ENCODE results near the gene ZC3HAV1. TPM values are rescaled to one million over a fixed set of nuclear protein-coding genes. Genes with fewer than 3 reads are reported as not detected.

Gene ZC3HAV1
- polyA plus RNA-seq, 1 donor (not counting 4 experiments of a cell fraction or from before 2014, with no cell fraction given): 31.7 TPM

DNA sequence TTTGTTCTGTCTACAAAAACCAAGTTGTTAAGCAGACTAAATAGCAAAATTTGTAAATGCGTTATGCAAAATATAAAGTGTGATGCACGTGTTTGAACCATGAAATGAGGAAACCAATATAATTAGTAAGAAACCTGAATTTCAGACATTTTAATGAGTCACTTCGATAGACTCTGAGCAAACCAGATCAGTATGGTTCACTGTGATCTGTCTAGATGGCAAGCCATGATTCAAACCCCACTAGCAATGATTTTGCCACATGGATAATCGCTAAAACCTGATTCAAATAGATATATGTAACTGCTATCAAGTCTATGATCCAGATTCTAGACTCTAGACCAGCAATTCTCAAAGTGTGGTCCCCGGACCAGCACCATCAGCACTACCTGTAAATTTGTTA lies 24.8 kb downstream of the ZC3HAV1 start:
- no peaks in the 10 kb centered on the region for H3K9me3 ChIP-seq (ENCODE audit: control insufficient read depth, low read depth, low read length)
- H3K4me3 ChIP-seq (ENCODE audit: control insufficient read depth in 2 of 3, extremely low read depth in 1 of 3, insufficient read depth in 2 of 3, low read depth in 1 of 3, low read length in 3 of 3): no peak overlapping the region
- H3K79me2 ChIP-seq (ENCODE audit: control insufficient read depth, insufficient read depth, low read length): peaks cover 36% of the 10 kb centered on the region
- no peaks in the 10 kb centered on the region for H3K9me1 ChIP-seq (ENCODE audit: control insufficient read depth, extremely low read depth, insufficient read depth, low read length)
- no peak overlapping the region for H3K4me2 ChIP-seq (ENCODE audit: control insufficient read depth, extremely low read depth, insufficient read depth, low read depth, low read length)
- DNase-seq (ENCODE audit: low read depth, low spot score) (no peak), FAIRE-seq (no peak)
- no peaks in the 10 kb centered on the region for H3K27me3 ChIP-seq (ENCODE audit: control insufficient read depth, extremely low read depth, insufficient read depth, low read length)
- dilution Hi-C loops (cut with MboI; ENCODE audit: extremely low pct_ligation_motif_present, low sequenced_read_pairs): no loop called here
- no peaks in the 10 kb centered on the region for H3K4me1 ChIP-seq (ENCODE audit: control insufficient read depth, extremely low read depth, insufficient read depth, low read length)
- H3K36me3 ChIP-seq (ENCODE audit: control insufficient read depth in 2 of 2, extremely low read depth in 1 of 2, insufficient read depth in 2 of 2, low read length in 2 of 2): peaks cover 20 to 47% of the 10 kb centered on the region in 2 experiments
- no peak overlapping the region for H3K9ac ChIP-seq (ENCODE audit: control insufficient read depth, extremely low read depth, insufficient read depth, low read length)
- TF ChIP-seq, protein P1, sequence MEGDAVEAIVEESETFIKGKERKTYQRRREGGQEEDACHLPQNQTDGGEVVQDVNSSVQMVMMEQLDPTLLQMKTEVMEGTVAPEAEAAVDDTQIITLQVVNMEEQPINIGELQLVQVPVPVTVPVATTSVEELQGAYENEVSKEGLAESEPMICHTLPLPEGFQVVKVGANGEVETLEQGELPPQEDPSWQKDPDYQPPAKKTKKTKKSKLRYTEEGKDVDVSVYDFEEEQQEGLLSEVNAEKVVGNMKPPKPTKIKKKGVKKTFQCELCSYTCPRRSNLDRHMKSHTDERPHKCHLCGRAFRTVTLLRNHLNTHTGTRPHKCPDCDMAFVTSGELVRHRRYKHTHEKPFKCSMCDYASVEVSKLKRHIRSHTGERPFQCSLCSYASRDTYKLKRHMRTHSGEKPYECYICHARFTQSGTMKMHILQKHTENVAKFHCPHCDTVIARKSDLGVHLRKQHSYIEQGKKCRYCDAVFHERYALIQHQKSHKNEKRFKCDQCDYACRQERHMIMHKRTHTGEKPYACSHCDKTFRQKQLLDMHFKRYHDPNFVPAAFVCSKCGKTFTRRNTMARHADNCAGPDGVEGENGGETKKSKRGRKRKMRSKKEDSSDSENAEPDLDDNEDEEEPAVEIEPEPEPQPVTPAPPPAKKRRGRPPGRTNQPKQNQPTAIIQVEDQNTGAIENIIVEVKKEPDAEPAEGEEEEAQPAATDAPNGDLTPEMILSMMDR (optimal IDR thresholded peaks at IDR 0.05 in 1 of 3, IDR thresholded peaks at IDR 0.05 in 1 of 3, conservative IDR thresholded peaks at IDR 0.05 in 1 of 3; ENCODE audit: extremely low read depth in 1 of 3, insufficient read depth in 2 of 3, low read length in 3 of 3): no peak
- TF ChIP-seq EZH2 (IDR thresholded peaks at IDR 0.05; ENCODE audit: low read length): no peak
- no peak overlapping the region for H3K27ac ChIP-seq (ENCODE audit: control insufficient read depth, insufficient read depth, low read length)
- H4K20me1 ChIP-seq (ENCODE audit: control insufficient read depth, extremely low read depth, insufficient read depth, low read length): peaks cover under 1% of the 10 kb centered on the region
- no peak overlapping the region for H2AFZ ChIP-seq (ENCODE audit: control insufficient read depth, low read length)

DNA sequence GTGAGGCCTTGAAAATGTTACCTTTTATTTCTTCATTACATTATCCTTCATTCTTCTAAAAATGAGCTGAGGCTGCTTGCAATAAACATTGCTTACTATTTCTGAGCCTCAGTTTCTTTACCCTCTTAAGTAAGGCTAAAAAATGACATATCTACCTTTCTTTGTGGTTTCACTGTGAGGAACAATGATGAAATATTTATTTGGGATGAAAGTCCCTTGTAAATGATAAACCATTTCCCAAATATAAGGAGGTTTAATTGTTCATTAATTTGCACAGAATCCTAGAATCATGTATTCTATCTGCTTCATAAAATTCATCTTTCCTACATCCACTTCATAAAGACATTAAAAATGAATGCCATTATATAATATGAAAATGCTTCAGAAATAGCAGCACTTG lies 27.9 kb downstream of the ZC3HAV1 start:
- Histone ChIP-seq H2AFZ (ENCODE audit: control insufficient read depth, low read length) (no peak overlapping the region), H3K4me3 (ENCODE audit: control insufficient read depth in 2 of 3, extremely low read depth in 1 of 3, insufficient read depth in 2 of 3, low read depth in 1 of 3, low read length in 3 of 3) (no peak overlapping the region), H3K9me3 (ENCODE audit: control insufficient read depth, low read depth, low read length) (no peaks in the 10 kb centered on the region), H3K9me1 (ENCODE audit: control insufficient read depth, extremely low read depth, insufficient read depth, low read length) (no peaks in the 10 kb centered on the region), H3K36me3 (ENCODE audit: control insufficient read depth in 2 of 2, extremely low read depth in 1 of 2, insufficient read depth in 2 of 2, low read length in 2 of 2) (peaks cover 25 to 43% of the 10 kb centered on the region in 2 experiments), H3K27ac (ENCODE audit: control insufficient read depth, insufficient read depth, low read length) (no peak overlapping the region), H3K27me3 (ENCODE audit: control insufficient read depth, extremely low read depth, insufficient read depth, low read length) (no peaks in the 10 kb centered on the region), H3K9ac (ENCODE audit: control insufficient read depth, extremely low read depth, insufficient read depth, low read length) (no peak overlapping the region), H3K79me2 (ENCODE audit: control insufficient read depth, insufficient read depth, low read length) (peaks cover 29% of the 10 kb centered on the region), H3K4me2 (ENCODE audit: control insufficient read depth, extremely low read depth, insufficient read depth, low read depth, low read length) (no peak overlapping the region), H4K20me1 (ENCODE audit: control insufficient read depth, extremely low read depth, insufficient read depth, low read length) (peaks cover 3% of the 10 kb centered on the region), H3K4me1 (ENCODE audit: control insufficient read depth, extremely low read depth, insufficient read depth, low read length) (no peaks in the 10 kb centered on the region)
- TF ChIP-seq, protein P1 (optimal IDR thresholded peaks at IDR 0.05 in 1 of 3, IDR thresholded peaks at IDR 0.05 in 1 of 3, conservative IDR thresholded peaks at IDR 0.05 in 1 of 3; ENCODE audit: extremely low read depth in 1 of 3, insufficient read depth in 2 of 3, low read length in 3 of 3): no peak
- no peak for TF ChIP-seq EZH2 (IDR thresholded peaks at IDR 0.05; ENCODE audit: low read length)
- dilution Hi-C loops (cut with MboI; ENCODE audit: extremely low pct_ligation_motif_present, low sequenced_read_pairs): no loop called here
- DNase-seq (ENCODE audit: low read depth, low spot score): no peak
- no peak for FAIRE-seq
